Neural progenitor cell (in vitro differentiated cells): Measurements from ENCODE around the gene ITGA11. TPM values are rescaled to one million over a fixed set of nuclear protein-coding genes. Genes with fewer than 3 reads are reported as not detected.

ENCODE experiments used
- DNase-seq: peaks from one replicate; pipeline ENCODE4 v3.0.0-alpha.2; 2016; ENCODE audit warnings: low spot score
- H2AFZ ChIP-seq: fragments of 200-600 bp; sonication (generic); replicated peaks from 2 replicates; pipeline ENCODE4 v1.6.1; 2016; ENCODE audit warnings: antibody characterized with exemption
- H3F3A ChIP-seq: fragments of 200-600 bp; sonication (generic); 2 replicates; pipeline ENCODE4 v1.6.1; 2016; ENCODE audit warnings: antibody characterized with exemption, low read depth
- H3K27ac ChIP-seq: fragments of 200-600 bp; sonication (generic); 2 replicates; pipeline ENCODE4 v1.5.1; 2016; ENCODE audit warnings: mild to moderate bottlenecking
- H3K27me3 ChIP-seq: fragments of 200-600 bp; sonication (generic); 2 replicates; pipeline ENCODE4 v1.6.1; 2016; ENCODE audit warnings: mild to moderate bottlenecking, moderate library complexity
- H3K36me3 ChIP-seq: fragments of 200-600 bp; sonication (generic); 2 replicates; pipeline ENCODE4 v1.5.1; 2016
- H3K4me1 ChIP-seq: fragments of 200-600 bp; sonication (generic); 2 replicates; pipeline ENCODE4 v1.6.1; 2016; ENCODE audit warnings: mixed run types
- H3K4me2 ChIP-seq: fragments of 200-600 bp; sonication (generic); 2 replicates; pipeline ENCODE4 v1.6.1; 2016
- H3K4me3 ChIP-seq: fragments of 200-600 bp; sonication (generic); 2 replicates; pipeline ENCODE4 v1.5.1; 2016
- H3K79me2 ChIP-seq: fragments of 200-600 bp; sonication (generic); 2 replicates; pipeline ENCODE4 v1.6.1; 2016; ENCODE audit warnings: low read depth
- H3K9ac ChIP-seq: fragments of 200-600 bp; sonication (generic); 2 replicates; pipeline ENCODE4 v1.6.1; 2016
- H3K9me3 ChIP-seq: fragments of 200-600 bp; sonication (generic); 2 replicates; pipeline ENCODE4 v1.5.1; 2016; ENCODE audit warnings: low read depth
- H4K20me1 ChIP-seq: fragments of 200-600 bp; sonication (generic); 2 replicates; pipeline ENCODE4 v1.6.1; 2016; ENCODE audit warnings: low read depth
- H3K27ac Mint-ChIP-seq: 3 replicates; pipeline ENCODE4 v1.8.0; 2021; ENCODE audit warnings: mixed read lengths
- H3K27me3 Mint-ChIP-seq: 2 replicates; pipeline ENCODE4 v1.8.0; 2022; ENCODE audit warnings: low read depth, mild to moderate bottlenecking, inconsistent platforms, moderate library complexity, mixed read lengths; ENCODE audit not compliant: insufficient read depth
- H3K36me3 Mint-ChIP-seq: 3 replicates; pipeline ENCODE4 v1.8.0; 2021; ENCODE audit warnings: mixed read lengths
- H3K4me1 Mint-ChIP-seq: 3 replicates; pipeline ENCODE4 v1.8.0; 2021; ENCODE audit warnings: mixed read lengths
- H3K4me3 Mint-ChIP-seq: 3 replicates; pipeline ENCODE4 v1.8.0; 2021; ENCODE audit warnings: mild to moderate bottlenecking, moderate library complexity, mixed read lengths
- H3K9me3 Mint-ChIP-seq: 3 replicates; pipeline ENCODE4 v1.8.0; 2020; ENCODE audit warnings: mixed read lengths
- EZH2 ChIP-seq: fragments of 200-600 bp; sonication (generic); IDR thresholded peaks from 2 replicates; pipeline ENCODE4 v1.6.1; 2017; ENCODE audit warnings: antibody characterized with exemption, mild to moderate bottlenecking, moderate library complexity
- EZH2phosphoT487 ChIP-seq: fragments of 200-600 bp; sonication (generic); IDR thresholded peaks from 2 replicates; pipeline ENCODE4 v1.6.1; 2017; ENCODE audit warnings: antibody characterized with exemption
- total RNA-seq: library from RNA; depleted of rRNA; stranded (reverse); fragments of >200 nt; gene quantifications from 2 replicates; pipeline ENCODE4 v1.2.3, GENCODE V29; 2015; ENCODE audit warnings: low replicate concordance
- TF ChIP-seq, protein P1 (sequence below): fragments of 200-600 bp; sonication (generic); IDR thresholded peaks from 2 replicates; pipeline ENCODE4 v1.5.1; 2017; ENCODE audit warnings: antibody characterized with exemption, mild to moderate bottlenecking

The ITGA11 gene
- total RNA-seq, 1 donor from 2014 or later: not detected

DNA sequence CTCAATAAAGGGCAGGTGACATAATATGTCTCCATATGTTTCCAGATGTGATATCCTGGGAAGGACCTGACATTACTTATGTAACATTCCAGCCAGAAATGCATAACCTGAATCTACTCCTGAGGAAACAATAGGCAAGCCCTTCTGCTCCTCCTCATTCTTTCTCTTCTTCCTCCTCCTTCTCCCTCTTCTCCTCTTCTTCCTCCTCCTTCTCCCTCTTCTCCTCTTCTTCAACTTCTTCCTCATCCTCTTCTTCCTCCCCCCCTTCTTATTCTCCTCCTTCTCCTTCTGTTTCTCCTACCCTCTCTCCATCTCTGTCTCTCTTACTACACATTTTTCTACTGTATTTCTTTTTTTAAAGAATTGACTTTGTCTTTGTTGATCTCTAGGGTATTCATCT lies 43.5 kb upstream of the ITGA11 start:
- H3K9ac ChIP-seq: no peak overlapping the region
- TF ChIP-seq EZH2: no peak
- TF ChIP-seq, protein P1, sequence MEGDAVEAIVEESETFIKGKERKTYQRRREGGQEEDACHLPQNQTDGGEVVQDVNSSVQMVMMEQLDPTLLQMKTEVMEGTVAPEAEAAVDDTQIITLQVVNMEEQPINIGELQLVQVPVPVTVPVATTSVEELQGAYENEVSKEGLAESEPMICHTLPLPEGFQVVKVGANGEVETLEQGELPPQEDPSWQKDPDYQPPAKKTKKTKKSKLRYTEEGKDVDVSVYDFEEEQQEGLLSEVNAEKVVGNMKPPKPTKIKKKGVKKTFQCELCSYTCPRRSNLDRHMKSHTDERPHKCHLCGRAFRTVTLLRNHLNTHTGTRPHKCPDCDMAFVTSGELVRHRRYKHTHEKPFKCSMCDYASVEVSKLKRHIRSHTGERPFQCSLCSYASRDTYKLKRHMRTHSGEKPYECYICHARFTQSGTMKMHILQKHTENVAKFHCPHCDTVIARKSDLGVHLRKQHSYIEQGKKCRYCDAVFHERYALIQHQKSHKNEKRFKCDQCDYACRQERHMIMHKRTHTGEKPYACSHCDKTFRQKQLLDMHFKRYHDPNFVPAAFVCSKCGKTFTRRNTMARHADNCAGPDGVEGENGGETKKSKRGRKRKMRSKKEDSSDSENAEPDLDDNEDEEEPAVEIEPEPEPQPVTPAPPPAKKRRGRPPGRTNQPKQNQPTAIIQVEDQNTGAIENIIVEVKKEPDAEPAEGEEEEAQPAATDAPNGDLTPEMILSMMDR: no peak
- TF ChIP-seq EZH2phosphoT487: no peak
- no peaks in the 10 kb centered on the region for H4K20me1 ChIP-seq
- H3K9me3 Mint-ChIP-seq: no peaks in the 10 kb centered on the region
- no peak for DNase-seq
- H3K4me3 ChIP-seq: no peak overlapping the region
- no peaks in the 10 kb centered on the region for H3K9me3 ChIP-seq
- no peak overlapping the region for H3K27ac ChIP-seq
- no peak overlapping the region for H3K4me3 Mint-ChIP-seq
- H3K79me2 ChIP-seq: no peaks in the 10 kb centered on the region
- H3F3A ChIP-seq: no peaks in the 10 kb centered on the region
- no peak overlapping the region for H2AFZ ChIP-seq
- H3K27me3 ChIP-seq: no peaks in the 10 kb centered on the region
- no peaks in the 10 kb centered on the region for H3K36me3 ChIP-seq
- H3K4me1 ChIP-seq: no peaks in the 10 kb centered on the region
- H3K36me3 Mint-ChIP-seq: no peaks in the 10 kb centered on the region
- H3K4me1 Mint-ChIP-seq: peaks cover 7% of the 10 kb centered on the region
- H3K27ac Mint-ChIP-seq: no peak overlapping the region
- H3K27me3 Mint-ChIP-seq: peaks cover 3% of the 10 kb centered on the region
- H3K4me2 ChIP-seq: no peak overlapping the region

DNA sequence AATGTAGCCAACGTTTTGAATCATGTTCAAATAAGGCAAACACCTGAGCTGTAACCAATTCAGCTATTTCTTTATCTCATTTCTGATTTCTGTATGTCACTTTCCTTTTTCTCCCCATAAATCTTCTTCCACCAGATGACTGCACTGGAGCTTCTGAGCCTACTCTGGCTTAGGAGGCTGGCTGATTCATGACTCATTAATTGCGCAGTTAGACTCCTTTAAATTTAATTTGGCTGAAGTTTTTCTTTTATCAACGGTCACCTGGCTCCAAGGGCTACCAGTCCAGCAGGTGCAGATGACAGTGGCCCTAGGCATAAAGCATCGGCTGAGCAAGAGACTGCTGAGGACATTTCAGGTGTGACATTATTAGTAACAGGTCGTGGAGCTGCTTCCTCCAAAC lies 39.6 kb upstream of the ITGA11 start:
- Mint-ChIP-seq H3K4me3 (no peak overlapping the region), H3K9me3 (no peaks in the 10 kb centered on the region), H3K27ac (no peak overlapping the region), H3K36me3 (no peaks in the 10 kb centered on the region), H3K4me1 (peaks cover 16% of the 10 kb centered on the region), H3K27me3 (peaks cover 3% of the 10 kb centered on the region)
- Histone ChIP-seq H3K4me2 (no peak overlapping the region), H2AFZ (no peak overlapping the region), H3K4me3 (no peak overlapping the region), H3K27ac (no peak overlapping the region), H3K27me3 (no peaks in the 10 kb centered on the region), H3K4me1 (no peaks in the 10 kb centered on the region), H4K20me1 (no peaks in the 10 kb centered on the region), H3K9ac (no peak overlapping the region), H3K79me2 (no peaks in the 10 kb centered on the region), H3K9me3 (no peaks in the 10 kb centered on the region), H3F3A (no peaks in the 10 kb centered on the region), H3K36me3 (no peaks in the 10 kb centered on the region)
- DNase-seq: no peak
- TF ChIP-seq, protein P1: no peak
- TF ChIP-seq EZH2: no peak
- TF ChIP-seq EZH2phosphoT487: no peak

DNA sequence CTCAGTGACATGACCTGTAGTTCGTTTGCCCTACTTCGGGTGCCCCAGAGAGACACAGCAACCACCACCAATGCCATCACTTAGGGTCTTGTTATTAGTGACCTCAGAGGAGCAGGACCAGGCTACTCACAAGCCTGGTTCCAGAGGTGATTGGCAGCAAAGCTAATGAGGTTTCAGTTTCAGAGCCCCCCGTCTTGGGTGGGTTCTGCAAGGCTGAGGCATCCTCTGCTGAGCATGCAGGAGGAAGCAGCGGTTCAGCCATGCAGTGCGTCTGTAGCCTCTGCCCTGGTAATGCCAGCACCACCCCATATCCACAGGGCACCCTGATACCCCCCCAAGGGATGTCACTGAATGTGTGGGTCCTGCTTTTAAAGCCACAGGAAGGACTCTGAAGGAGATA lies 39.0 kb upstream of the ITGA11 start:
- Histone ChIP-seq H3K9ac (no peak overlapping the region), H3K4me1 (no peaks in the 10 kb centered on the region), H3F3A (no peaks in the 10 kb centered on the region), H3K27me3 (no peaks in the 10 kb centered on the region), H4K20me1 (no peaks in the 10 kb centered on the region), H3K4me2 (no peak overlapping the region), H3K36me3 (no peaks in the 10 kb centered on the region), H2AFZ (no peak overlapping the region), H3K79me2 (no peaks in the 10 kb centered on the region), H3K4me3 (no peak overlapping the region), H3K27ac (no peak overlapping the region), H3K9me3 (no peaks in the 10 kb centered on the region)
- H3K4me1 Mint-ChIP-seq: peaks cover 16% of the 10 kb centered on the region
- DNase-seq: no peak
- H3K9me3 Mint-ChIP-seq: no peaks in the 10 kb centered on the region
- peaks cover 3% of the 10 kb centered on the region for H3K27me3 Mint-ChIP-seq
- TF ChIP-seq, protein P1: no peak
- TF ChIP-seq EZH2phosphoT487 (no peak), EZH2 (no peak)
- H3K4me3 Mint-ChIP-seq: no peak overlapping the region
- no peak overlapping the region for H3K27ac Mint-ChIP-seq
- H3K36me3 Mint-ChIP-seq: no peaks in the 10 kb centered on the region
